Osteoblast (primary cell): ENCODE data around the gene OSBPL1A. TPM values are rescaled to one million over a fixed set of nuclear protein-coding genes. Genes with fewer than 3 reads are reported as not detected.

Experiments used
- DNase-seq: peaks from one replicate; pipeline ENCODE4 v3.0.0; 2011; ENCODE audit warnings: low spot score, mixed read lengths; ENCODE audit not compliant: insufficient read length; ENCODE audit errors: missing footprints
- H2AFZ ChIP-seq: 2 replicates; pipeline ENCODE4 v1.6.0; 2011; ENCODE audit warnings: mild to moderate bottlenecking, low read length
- H3K27ac ChIP-seq: 2 replicates; pipeline ENCODE4 v1.5.1; 2011; ENCODE audit warnings: mild to moderate bottlenecking, low read depth, low read length, moderate library complexity
- H3K27me3 ChIP-seq: 2 replicates; pipeline ENCODE4 v1.6.0; 2012; ENCODE audit warnings: mild to moderate bottlenecking, control low read depth, inconsistent platforms, low read length, moderate library complexity; ENCODE audit not compliant: insufficient read depth
- H3K36me3 ChIP-seq: 2 replicates; pipeline ENCODE4 v1.5.1; 2011; ENCODE audit warnings: mild to moderate bottlenecking, low read length, control low read depth, moderate library complexity; ENCODE audit not compliant: insufficient read depth
- H3K4me1 ChIP-seq: 2 replicates; pipeline ENCODE4 v1.5.1; 2011; ENCODE audit warnings: mild to moderate bottlenecking, low read length, control low read depth, moderate library complexity; ENCODE audit not compliant: insufficient read depth
- H3K4me2 ChIP-seq: 2 replicates; pipeline ENCODE4 v1.6.0; 2011; ENCODE audit warnings: mild to moderate bottlenecking, low read length; ENCODE audit not compliant: insufficient read depth
- H3K4me3 ChIP-seq: fragments of 200-600 bp; sonication (generic); 3 replicates; pipeline ENCODE4 v1.5.1; 2012; ENCODE audit warnings: mild to moderate bottlenecking, low read length, inconsistent platforms; ENCODE audit not compliant: insufficient read depth
- H3K79me2 ChIP-seq: 2 replicates; pipeline ENCODE4 v1.6.0; 2012; ENCODE audit warnings: mild to moderate bottlenecking, low read length, control low read depth, inconsistent platforms; ENCODE audit not compliant: insufficient read depth
- H3K9me3 ChIP-seq: 2 replicates; pipeline ENCODE4 v1.5.1; 2011; ENCODE audit warnings: low read depth, low read length, control low read depth
- H4K20me1 ChIP-seq: 2 replicates; pipeline ENCODE4 v1.6.0; 2012; ENCODE audit warnings: mild to moderate bottlenecking, low read length, control low read depth; ENCODE audit not compliant: insufficient read depth
- total RNA-seq: library from RNA; depleted of rRNA; stranded (reverse); fragments of >200 nt; gene quantifications from 2 replicates; pipeline ENCODE4 v1.2.3, GENCODE V29; 2012
- TF ChIP-seq, protein P1 (sequence below): IDR thresholded peaks from 2 replicates; pipeline ENCODE4 v1.5.1; 2011; ENCODE audit warnings: mild to moderate bottlenecking, low read depth, low read length, moderate library complexity; ENCODE audit errors: extremely low read depth

OSBPL1A gene
- total RNA-seq, 1 donor, result 51.8 TPM

GRCh38 chr18:24321071-24321470, 76.6 kb downstream of the OSBPL1A start:
- Histone ChIP-seq H3K27ac (no peak overlapping the region), H3K4me3 (no peak overlapping the region), H2AFZ (no peak overlapping the region), H4K20me1 (no peaks in the 10 kb centered on the region), H3K36me3 (no peaks in the 10 kb centered on the region), H3K4me1 (peaks cover 8% of the 10 kb centered on the region), H3K79me2 (no peaks in the 10 kb centered on the region), H3K27me3 (no peaks in the 10 kb centered on the region), H3K9me3 (no peaks in the 10 kb centered on the region), H3K4me2 (no peak overlapping the region)
- TF ChIP-seq, protein P1, sequence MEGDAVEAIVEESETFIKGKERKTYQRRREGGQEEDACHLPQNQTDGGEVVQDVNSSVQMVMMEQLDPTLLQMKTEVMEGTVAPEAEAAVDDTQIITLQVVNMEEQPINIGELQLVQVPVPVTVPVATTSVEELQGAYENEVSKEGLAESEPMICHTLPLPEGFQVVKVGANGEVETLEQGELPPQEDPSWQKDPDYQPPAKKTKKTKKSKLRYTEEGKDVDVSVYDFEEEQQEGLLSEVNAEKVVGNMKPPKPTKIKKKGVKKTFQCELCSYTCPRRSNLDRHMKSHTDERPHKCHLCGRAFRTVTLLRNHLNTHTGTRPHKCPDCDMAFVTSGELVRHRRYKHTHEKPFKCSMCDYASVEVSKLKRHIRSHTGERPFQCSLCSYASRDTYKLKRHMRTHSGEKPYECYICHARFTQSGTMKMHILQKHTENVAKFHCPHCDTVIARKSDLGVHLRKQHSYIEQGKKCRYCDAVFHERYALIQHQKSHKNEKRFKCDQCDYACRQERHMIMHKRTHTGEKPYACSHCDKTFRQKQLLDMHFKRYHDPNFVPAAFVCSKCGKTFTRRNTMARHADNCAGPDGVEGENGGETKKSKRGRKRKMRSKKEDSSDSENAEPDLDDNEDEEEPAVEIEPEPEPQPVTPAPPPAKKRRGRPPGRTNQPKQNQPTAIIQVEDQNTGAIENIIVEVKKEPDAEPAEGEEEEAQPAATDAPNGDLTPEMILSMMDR, result no peak
- DNase-seq, result no peak

DNA sequence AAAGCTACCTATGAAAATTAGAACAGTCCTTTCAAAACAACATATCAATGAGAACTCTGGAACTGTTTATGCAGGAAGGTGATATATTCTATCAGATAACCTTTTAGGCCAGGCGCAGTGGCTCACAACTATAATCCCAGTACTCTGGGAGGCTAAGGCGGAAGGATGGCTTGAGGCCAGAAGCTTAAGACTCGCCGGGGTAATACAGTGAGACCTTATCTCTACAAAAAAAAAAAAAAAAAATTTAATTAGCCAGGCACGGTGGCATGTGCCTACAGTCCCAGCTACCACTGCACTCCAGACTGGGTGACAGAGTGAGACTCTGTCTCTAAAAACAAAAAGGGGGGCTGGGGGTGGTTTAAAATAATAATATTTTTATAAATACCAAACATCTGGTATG, 77.9 kb downstream of the OSBPL1A start:
- H3K36me3 ChIP-seq, result no peaks in the 10 kb centered on the region
- no peak overlapping the region for H3K4me2 ChIP-seq
- H3K4me3 ChIP-seq, result no peak overlapping the region
- no peak overlapping the region for H2AFZ ChIP-seq
- H3K27me3 ChIP-seq, result no peaks in the 10 kb centered on the region
- H3K4me1 ChIP-seq, result peaks cover 8% of the 10 kb centered on the region
- H3K79me2 ChIP-seq, result no peaks in the 10 kb centered on the region
- no peak overlapping the region for H3K27ac ChIP-seq
- no peaks in the 10 kb centered on the region for H3K9me3 ChIP-seq
- TF ChIP-seq, protein P1, result no peak
- no peak for DNase-seq
- no peaks in the 10 kb centered on the region for H4K20me1 ChIP-seq

GRCh38 chr18:24317370-24317769, 80.3 kb downstream of the OSBPL1A start:
- TF ChIP-seq, protein P1, result no peak
- no peaks in the 10 kb centered on the region for H3K36me3 ChIP-seq

DNA sequence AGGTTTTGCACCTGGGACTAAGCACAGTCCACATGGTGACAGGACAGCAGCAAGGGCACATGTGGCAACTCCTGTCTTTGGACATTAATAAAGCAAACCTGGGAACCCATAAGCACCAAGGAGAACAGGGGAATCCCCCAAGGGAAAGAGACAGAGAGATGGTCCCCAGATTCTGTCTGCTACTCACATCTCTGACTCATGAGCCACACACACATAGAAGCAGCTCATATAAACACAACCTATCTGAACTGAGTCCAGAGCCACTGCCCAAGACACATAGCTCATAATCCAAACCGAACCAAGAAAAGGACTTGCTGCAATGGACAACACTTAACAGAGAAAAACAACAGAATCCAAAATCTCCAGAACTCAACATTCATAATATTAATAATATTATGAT, 82.5 kb downstream of the OSBPL1A start:
- peak; percentile 49 for DNase-seq
- TF ChIP-seq, protein P1, result no peak
- no peaks in the 10 kb centered on the region for H3K4me1 ChIP-seq
- H3K79me2 ChIP-seq, result no peaks in the 10 kb centered on the region
- no peaks in the 10 kb centered on the region for H3K36me3 ChIP-seq
- no peak overlapping the region for H2AFZ ChIP-seq
- no peak overlapping the region for H3K4me2 ChIP-seq
- no peaks in the 10 kb centered on the region for H3K27me3 ChIP-seq
- H4K20me1 ChIP-seq, result no peaks in the 10 kb centered on the region
- no peaks in the 10 kb centered on the region for H3K9me3 ChIP-seq
- H3K4me3 ChIP-seq, result no peak overlapping the region
- H3K27ac ChIP-seq, result no peak overlapping the region

More at GRCh38 chr18:24317370-24317769, 80.3 kb downstream of the OSBPL1A start:
- no peaks in the 10 kb centered on the region for H4K20me1 ChIP-seq
- peaks cover 2% of the 10 kb centered on the region for H3K4me1 ChIP-seq
- H3K9me3 ChIP-seq, result no peaks in the 10 kb centered on the region
- H3K27ac ChIP-seq, result no peak overlapping the region
- no peaks in the 10 kb centered on the region for H3K79me2 ChIP-seq
- no peak overlapping the region for H3K4me3 ChIP-seq
- no peak overlapping the region for H2AFZ ChIP-seq
- no peak for DNase-seq
- no peak overlapping the region for H3K4me2 ChIP-seq
- no peaks in the 10 kb centered on the region for H3K27me3 ChIP-seq
